ENCODE results near the gene SCARF1. TPM values are rescaled to one million over a fixed set of nuclear protein-coding genes. Genes with fewer than 3 reads are reported as not detected.
A peak's percentile ranks its signal among the peaks of the same experiment; 100 is the strongest.
"Not testable (repeated sequence)": the region's sequence is repeated elsewhere in the genome, so short reads cannot be mapped to it uniquely, and the experiment has no call there.

The SCARF1 gene
- total RNA-seq (2014; rRNA removed; shearing (Covaris generic)), result 0.06 and 0.13 TPM in 2 replicates

- Histone ChIP-seq H3K27me3 (no peaks in the 10 kb centered on the region), H3K9me3 (replicated peaks) (no peaks in the 10 kb centered on the region), H3K4me3 (no peak within 1 kb of the TSS), H3K27ac (no peak within 1 kb of the TSS), H3K36me3 (0 out of 2 replicates have a peak, but pooled peaks cover 2% of the 10 kb centered on the region), H3K4me1 (no peaks in the 10 kb centered on the region)
- no peak for DNase-seq
Observed at GRCh38 chr17:1645207-1646171, at the start of gene SCARF1. Gene SCARF1 (minus strand): TSS chr17:1645732. CDS start chr17:1645697, 35 bp downstream.

GRCh38 chr17:1693339-1693738 lies 47.8 kb upstream of the SCARF1 start:
- Histone ChIP-seq H3K4me1 (no peaks in the 10 kb centered on the region), H3K4me3 (no peak overlapping the region), H3K27ac (no peak overlapping the region), H3K27me3 (no peaks in the 10 kb centered on the region), H3K36me3 (no peaks in the 10 kb centered on the region), H3K9me3 (replicated peaks) (no peaks in the 10 kb centered on the region)
- no peak for DNase-seq

GRCh38 chr17:1690544-1691221 lies 45.2 kb upstream of the SCARF1 start:
- H3K4me1 ChIP-seq, result no peaks in the 10 kb centered on the region
- H3K36me3 ChIP-seq, result no peaks in the 10 kb centered on the region
- H3K27me3 ChIP-seq, result no peaks in the 10 kb centered on the region
- no peak overlapping the region for H3K4me3 ChIP-seq
- no peaks in the 10 kb centered on the region for H3K9me3 ChIP-seq (replicated peaks)
- no peak overlapping the region for H3K27ac ChIP-seq
- no peak for DNase-seq

- not testable (repeated sequence) for H3K27me3 ChIP-seq; H3K4me1 ChIP-seq; H3K27ac ChIP-seq; DNase-seq; H3K4me3 ChIP-seq; H3K9me3 ChIP-seq (replicated peaks); H3K36me3 ChIP-seq
Observed at GRCh38 chr17:1688405-1688804, 42.9 kb upstream of the SCARF1 start.

- H3K36me3 ChIP-seq, result peaks cover 21% of the 10 kb centered on the region
- no peak for DNase-seq
- H3K27ac ChIP-seq, result no peak overlapping the region
- 0 out of 2 replicates have a peak, but pooled peaks cover 2% of the 10 kb centered on the region for H3K4me1 ChIP-seq
- H3K4me3 ChIP-seq, result no peak overlapping the region
- H3K27me3 ChIP-seq, result no peaks in the 10 kb centered on the region
- H3K9me3 ChIP-seq (replicated peaks), result no peaks in the 10 kb centered on the region
Observed at GRCh38 chr17:1686086-1686485, 40.6 kb upstream of the SCARF1 start.

- DNase-seq, result peak; percentile 95 to 96
- Histone ChIP-seq H3K36me3 (peaks cover 36% of the 10 kb centered on the region), H3K9me3 (replicated peaks) (no peaks in the 10 kb centered on the region), H3K27me3 (no peaks in the 10 kb centered on the region), H3K4me3 (peak within 1 kb of the TSS; percentile 92), H3K4me1 (0 out of 2 replicates have a peak, but pooled peaks cover 2% of the 10 kb centered on the region), H3K27ac (peak within 1 kb of the TSS; percentile 91)
Observed at GRCh38 chr17:1684378-1685189, 39.1 kb upstream of the SCARF1 start, which contains the start of gene PRPF8. Gene PRPF8 (minus strand): TSS chr17:1684867. CDS start chr17:1684571, 296 bp downstream.

GRCh38 chr17:1683459-1683858 lies 37.9 kb upstream of the SCARF1 start:
- Histone ChIP-seq H3K4me3 (peak overlapping the region; percentile 92), H3K27ac (no peak overlapping the region), H3K27me3 (no peaks in the 10 kb centered on the region), H3K36me3 (peaks cover 46% of the 10 kb centered on the region), H3K9me3 (replicated peaks) (no peaks in the 10 kb centered on the region), H3K4me1 (0 out of 2 replicates have a peak, but pooled peaks cover 2% of the 10 kb centered on the region)
- DNase-seq, result no peak

- Histone ChIP-seq H3K27me3 (no peaks in the 10 kb centered on the region), H3K4me1 (no peaks in the 10 kb centered on the region), H3K27ac (no peak overlapping the region), H3K36me3 (peaks cover 82% of the 10 kb centered on the region), H3K4me3 (no peak overlapping the region), H3K9me3 (replicated peaks) (no peaks in the 10 kb centered on the region)
- no peak for DNase-seq
Observed at GRCh38 chr17:1676401-1676800, 30.9 kb upstream of the SCARF1 start.

GRCh38 chr17:1673041-1673785 lies 27.7 kb upstream of the SCARF1 start:
- Histone ChIP-seq H3K4me1 (no peaks in the 10 kb centered on the region), H3K27ac (no peak overlapping the region), H3K36me3 (peaks cover 71% of the 10 kb centered on the region), H3K4me3 (no peak overlapping the region), H3K9me3 (replicated peaks) (no peaks in the 10 kb centered on the region), H3K27me3 (no peaks in the 10 kb centered on the region)
- no peak for DNase-seq

- H3K27me3 ChIP-seq, H3K4me1 ChIP-seq: not testable (repeated sequence)
- peaks cover 45% of the 10 kb centered on the region for H3K36me3 ChIP-seq
Observed at GRCh38 chr17:1663934-1664333, 18.4 kb upstream of the SCARF1 start.

GRCh38 chr17:1661045-1661444 lies 15.5 kb upstream of the SCARF1 start:
- H3K4me1 ChIP-seq, result no peaks in the 10 kb centered on the region
- H3K9me3 ChIP-seq (replicated peaks), result no peaks in the 10 kb centered on the region
- H3K27me3 ChIP-seq, result no peaks in the 10 kb centered on the region
- no peak overlapping the region for H3K4me3 ChIP-seq
- no peak for DNase-seq
- H3K36me3 ChIP-seq, result peaks cover 64% of the 10 kb centered on the region
- no peak overlapping the region for H3K27ac ChIP-seq

More at GRCh38 chr17:1663934-1664333, 18.4 kb upstream of the SCARF1 start:
- H3K27ac ChIP-seq; H3K4me3 ChIP-seq; H3K9me3 ChIP-seq (replicated peaks); DNase-seq: not testable (repeated sequence)

GRCh38 chr17:1658100-1658499 lies 12.6 kb upstream of the SCARF1 start:
- Histone ChIP-seq H3K27me3 (no peaks in the 10 kb centered on the region), H3K36me3 (peaks cover 77% of the 10 kb centered on the region), H3K4me1 (no peaks in the 10 kb centered on the region), H3K4me3 (no peak overlapping the region), H3K9me3 (replicated peaks) (no peaks in the 10 kb centered on the region), H3K27ac (no peak overlapping the region)
- DNase-seq, result no peak

GRCh38 chr17:1653735-1654134 lies 8.2 kb upstream of the SCARF1 start:
- Histone ChIP-seq H3K4me3 (no peak overlapping the region), H3K27me3 (no peaks in the 10 kb centered on the region), H3K36me3 (peaks cover 61% of the 10 kb centered on the region), H3K9me3 (replicated peaks) (no peaks in the 10 kb centered on the region), H3K27ac (no peak overlapping the region), H3K4me1 (no peaks in the 10 kb centered on the region)
- DNase-seq, result no peak

- peaks cover 53% of the 10 kb centered on the region for H3K36me3 ChIP-seq
- not testable (repeated sequence) for H3K9me3 ChIP-seq (replicated peaks); H3K27ac ChIP-seq; H3K4me3 ChIP-seq; H3K27me3 ChIP-seq; DNase-seq; H3K4me1 ChIP-seq
Observed at GRCh38 chr17:1652794-1653193, 7.3 kb upstream of the SCARF1 start.
